Effector memory CD8-positive, alpha-beta T cell (primary cell): Measurements from ENCODE around the gene PRM2.
"Not testable (repeated sequence)": the region's sequence is repeated elsewhere in the genome, so short reads cannot be mapped to it uniquely, and the experiment has no call there.

Source experiments
- ATAC-seq: fragments of 150-1000 bp; cut with Tn5 transposase; replicated peaks from 2 replicates; pipeline ENCODE4 v1.10.0; 2021; ENCODE audit warnings: mild to moderate bottlenecking, moderate library complexity
- DNase-seq, 3 experiments: peaks; one replicate each; pipeline ENCODE4 v3.0.0; 2021
- H3K27ac Mint-ChIP-seq, 2 donors: one replicate each; pipeline ENCODE4 v1.8.0; 2022; ENCODE audit warnings: mild to moderate bottlenecking in 2 of 2, mixed read lengths in 2 of 2, moderate library complexity in 2 of 2
- H3K27me3 Mint-ChIP-seq, 2 donors: one replicate each; pipeline ENCODE4 v1.8.0; 2022; ENCODE audit warnings: mixed read lengths in 2 of 2
- H3K36me3 Mint-ChIP-seq: one replicate; pipeline ENCODE4 v1.8.0; 2022; ENCODE audit warnings: mild to moderate bottlenecking, moderate library complexity, mixed read lengths; ENCODE audit not compliant: insufficient read depth
- H3K4me1 Mint-ChIP-seq, 2 donors: one replicate each; pipeline ENCODE4 v1.8.0; 2022; ENCODE audit warnings: low read depth in 2 of 2, mixed read lengths in 2 of 2
- H3K4me3 Mint-ChIP-seq, 2 donors: one replicate each; pipeline ENCODE4 v1.8.0; 2022; ENCODE audit warnings: mild to moderate bottlenecking in 2 of 2, mixed read lengths in 2 of 2, moderate library complexity in 2 of 2
- H3K9me3 Mint-ChIP-seq, 2 donors: one replicate each; pipeline ENCODE4 v1.8.0; 2022; ENCODE audit warnings: mixed read lengths in 2 of 2

Gene PRM2

DNA sequence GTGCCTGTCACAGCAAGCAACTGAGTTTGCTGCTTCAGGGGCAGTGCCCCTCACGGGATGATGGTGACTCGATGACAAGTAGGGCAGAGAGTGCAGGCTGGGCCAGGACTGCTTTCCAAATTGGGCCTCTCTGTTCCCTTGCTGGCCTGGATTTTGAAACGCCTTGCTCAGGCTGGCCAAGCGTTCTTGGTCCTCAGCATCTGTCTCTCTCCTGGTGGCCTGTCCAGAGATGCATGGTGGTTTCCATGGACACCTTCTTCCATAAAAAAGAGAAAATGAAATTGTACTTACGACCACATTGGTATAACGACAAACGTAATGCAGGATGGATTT is 24.2 kb upstream of the PRM2 start:
- DNase-seq (no peak), ATAC-seq (no peak)
- Mint-ChIP-seq H3K9me3 (no peaks in the 10 kb centered on the region), H3K36me3 (no peaks in the 10 kb centered on the region), H3K4me3 (no peak overlapping the region), H3K4me1 (peaks cover 8 to 15% of the 10 kb centered on the region in 2 donors), H3K27ac (no peak overlapping the region), H3K27me3 (peaks cover 0 to 15% of the 10 kb centered on the region in 2 donors)

- Mint-ChIP-seq H3K27ac (no peak overlapping the region), H3K4me1 (peaks cover 8 to 15% of the 10 kb centered on the region in 2 donors), H3K4me3 (no peak overlapping the region), H3K36me3 (no peaks in the 10 kb centered on the region), H3K9me3 (no peaks in the 10 kb centered on the region), H3K27me3 (peaks cover 0 to 15% of the 10 kb centered on the region in 2 donors)
- DNase-seq, result no peak
- ATAC-seq, result no peak
Measured at GRCh38 chr16:11299865-11300559, 23.7 kb upstream of the PRM2 start.

DNA sequence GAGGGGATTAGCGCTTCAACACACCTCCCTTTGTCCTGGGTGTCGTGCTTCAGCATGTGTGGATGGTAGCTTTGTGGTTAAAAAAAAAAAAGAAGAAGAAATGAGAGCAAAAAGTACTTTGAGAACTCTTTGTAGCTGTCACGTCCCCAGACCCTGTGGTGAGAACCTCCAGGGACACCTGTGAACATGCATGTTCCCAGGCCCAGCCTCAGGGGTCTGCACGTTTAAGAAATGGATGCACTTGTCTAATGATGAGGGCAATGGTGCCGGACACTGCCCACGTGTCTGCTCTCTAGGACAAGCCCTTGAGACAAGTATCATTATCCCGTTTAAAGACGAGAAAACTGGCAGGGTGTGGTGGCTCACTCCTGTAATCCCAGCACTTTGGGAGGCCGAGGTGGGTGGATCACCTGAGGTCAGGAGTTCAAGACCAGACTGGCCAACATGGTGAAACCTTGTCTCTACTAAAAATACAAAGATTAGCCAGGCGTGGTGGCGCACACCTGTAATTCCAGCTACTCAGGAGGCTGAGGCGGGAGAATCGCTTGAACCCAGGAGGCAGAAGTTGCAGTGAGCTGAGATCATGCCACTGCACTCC is 22.8 kb upstream of the PRM2 start:
- DNase-seq, H3K36me3 Mint-ChIP-seq, H3K4me3 Mint-ChIP-seq, H3K27ac Mint-ChIP-seq, ATAC-seq, H3K9me3 Mint-ChIP-seq: not testable (repeated sequence)
- Mint-ChIP-seq H3K4me1 (peaks cover 8 to 15% of the 10 kb centered on the region in 2 donors), H3K27me3 (peaks cover 0 to 13% of the 10 kb centered on the region in 2 donors)

GRCh38 chr16:11298143-11298900 is 22.0 kb upstream of the PRM2 start:
- no peak for DNase-seq
- H3K36me3 Mint-ChIP-seq, result no peaks in the 10 kb centered on the region
- H3K27ac Mint-ChIP-seq, result no peak overlapping the region
- H3K4me1 Mint-ChIP-seq, result peaks cover 8 to 15% of the 10 kb centered on the region in 2 donors
- peak overlapping the region; percentile 70 to 76 for H3K4me3 Mint-ChIP-seq
- H3K9me3 Mint-ChIP-seq, result no peaks in the 10 kb centered on the region
- ATAC-seq, result no peak
- H3K27me3 Mint-ChIP-seq, result peaks cover 3 to 15% of the 10 kb centered on the region in 2 donors

- Mint-ChIP-seq H3K4me3 (peak overlapping the region; percentile 70 to 76), H3K27ac (no peak overlapping the region), H3K4me1 (peaks cover 8 to 15% of the 10 kb centered on the region in 2 donors), H3K27me3 (peaks cover 9 to 17% of the 10 kb centered on the region in 2 donors), H3K9me3 (no peaks in the 10 kb centered on the region), H3K36me3 (no peaks in the 10 kb centered on the region)
- peak; percentile 98 for ATAC-seq
- DNase-seq, result peak; percentile 62 to 74 (median 69)
Measured at GRCh38 chr16:11297492-11298142, 21.3 kb upstream of the PRM2 start.

DNA sequence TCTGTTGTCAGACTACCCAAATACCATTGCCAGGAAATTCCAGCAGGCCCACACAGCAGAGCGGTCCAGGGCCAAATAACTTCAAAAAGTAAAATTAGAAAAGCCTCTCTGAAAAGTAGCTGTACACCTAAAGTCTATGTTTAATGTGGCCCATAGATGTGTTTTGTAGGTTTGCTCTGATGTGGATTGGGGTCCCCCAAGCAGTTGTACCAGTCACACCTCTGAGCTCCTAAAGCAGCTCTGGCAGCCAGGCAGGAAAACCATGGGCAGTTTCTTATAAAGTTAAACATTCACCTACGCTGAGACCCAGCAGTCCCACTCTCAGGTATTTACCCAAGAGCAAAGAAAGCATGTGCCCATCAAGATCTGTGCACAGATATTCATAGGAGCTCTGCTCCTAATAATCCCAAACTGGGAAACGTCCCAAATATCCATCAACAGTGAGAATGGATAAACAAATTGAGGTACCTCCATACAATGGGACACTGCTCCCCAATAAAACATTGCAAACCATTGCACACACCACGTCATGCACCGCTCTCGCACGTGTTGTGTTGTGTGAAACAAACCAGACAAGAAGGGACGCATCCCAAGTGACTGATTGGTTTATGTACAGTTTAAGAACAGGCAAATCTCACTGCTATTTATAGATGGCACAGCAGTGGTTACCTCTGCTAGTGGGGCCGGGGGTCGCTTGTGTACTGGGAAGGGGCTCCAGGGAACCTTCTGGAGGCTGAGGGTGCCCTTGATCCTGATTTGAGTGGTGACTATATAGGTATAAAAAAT is 20.6 kb upstream of the PRM2 start:
- peaks cover 8 to 15% of the 10 kb centered on the region in 2 donors for H3K4me1 Mint-ChIP-seq
- no peak overlapping the region for H3K27ac Mint-ChIP-seq
- no peak for DNase-seq
- H3K36me3 Mint-ChIP-seq, result no peaks in the 10 kb centered on the region
- peak overlapping the region; percentile 70 to 76 for H3K4me3 Mint-ChIP-seq
- no peak for ATAC-seq
- H3K27me3 Mint-ChIP-seq, result peaks cover 10 to 24% of the 10 kb centered on the region in 2 donors
- H3K9me3 Mint-ChIP-seq, result no peaks in the 10 kb centered on the region

GRCh38 chr16:11296351-11296705 is 20.0 kb upstream of the PRM2 start:
- H3K9me3 Mint-ChIP-seq, result no peaks in the 10 kb centered on the region
- H3K27ac Mint-ChIP-seq, result no peak overlapping the region
- H3K4me1 Mint-ChIP-seq, result peaks cover 8 to 15% of the 10 kb centered on the region in 2 donors
- peaks cover 16 to 30% of the 10 kb centered on the region in 2 donors for H3K27me3 Mint-ChIP-seq
- H3K4me3 Mint-ChIP-seq, result peak overlapping the region in 1 of 2 donors; percentile 8
- no peak for DNase-seq
- no peaks in the 10 kb centered on the region for H3K36me3 Mint-ChIP-seq
- no peak for ATAC-seq

- Mint-ChIP-seq H3K27me3 (peaks cover 18 to 36% of the 10 kb centered on the region in 2 donors), H3K4me1 (peaks cover 8 to 15% of the 10 kb centered on the region in 2 donors), H3K36me3 (no peaks in the 10 kb centered on the region), H3K9me3 (no peaks in the 10 kb centered on the region), H3K4me3 (no peak overlapping the region), H3K27ac (no peak overlapping the region)
- DNase-seq (no peak), ATAC-seq (no peak)
Measured at GRCh38 chr16:11295672-11296071, 19.4 kb upstream of the PRM2 start.

DNA sequence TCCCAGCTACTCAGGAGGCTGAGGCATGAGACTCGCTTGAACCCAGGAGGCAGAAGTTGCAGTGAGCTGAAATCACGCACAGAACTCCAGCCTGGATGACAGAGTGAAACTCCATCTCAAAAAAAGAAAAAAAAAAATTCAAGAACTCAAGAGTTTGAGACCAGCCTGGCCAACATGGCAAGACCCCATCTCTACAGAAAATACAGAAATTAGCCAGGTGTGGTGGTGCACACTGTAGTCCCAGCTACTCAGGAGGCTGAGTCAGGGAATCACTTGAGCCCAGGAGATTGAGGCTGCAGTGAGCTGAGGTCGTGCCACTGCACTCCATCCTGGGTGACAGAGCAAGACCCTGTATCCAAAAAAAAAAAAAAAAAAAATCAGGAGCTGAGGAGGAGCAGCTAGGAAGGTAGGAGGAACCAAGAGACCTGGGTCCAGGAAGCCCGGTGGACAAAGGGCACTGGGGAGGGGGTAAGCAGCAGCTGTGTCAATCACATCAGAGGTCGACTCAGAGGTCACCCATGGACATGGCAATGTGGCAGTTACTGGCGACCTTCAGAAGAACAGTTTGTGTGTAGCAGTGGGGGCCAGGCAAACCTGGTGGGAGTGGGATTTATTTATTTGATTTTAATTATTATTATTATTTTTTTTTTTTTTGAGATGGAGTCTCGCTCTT is 15.9 kb upstream of the PRM2 start:
- ATAC-seq (no peak), DNase-seq (no peak)
- H3K4me3 Mint-ChIP-seq, result no peak overlapping the region
- H3K9me3 Mint-ChIP-seq, result no peaks in the 10 kb centered on the region
- no peaks in the 10 kb centered on the region for H3K36me3 Mint-ChIP-seq
- peaks cover 51 to 71% of the 10 kb centered on the region in 2 donors for H3K27me3 Mint-ChIP-seq
- peaks cover 3 to 5% of the 10 kb centered on the region in 2 donors for H3K4me1 Mint-ChIP-seq
- H3K27ac Mint-ChIP-seq, result no peak overlapping the region

DNA sequence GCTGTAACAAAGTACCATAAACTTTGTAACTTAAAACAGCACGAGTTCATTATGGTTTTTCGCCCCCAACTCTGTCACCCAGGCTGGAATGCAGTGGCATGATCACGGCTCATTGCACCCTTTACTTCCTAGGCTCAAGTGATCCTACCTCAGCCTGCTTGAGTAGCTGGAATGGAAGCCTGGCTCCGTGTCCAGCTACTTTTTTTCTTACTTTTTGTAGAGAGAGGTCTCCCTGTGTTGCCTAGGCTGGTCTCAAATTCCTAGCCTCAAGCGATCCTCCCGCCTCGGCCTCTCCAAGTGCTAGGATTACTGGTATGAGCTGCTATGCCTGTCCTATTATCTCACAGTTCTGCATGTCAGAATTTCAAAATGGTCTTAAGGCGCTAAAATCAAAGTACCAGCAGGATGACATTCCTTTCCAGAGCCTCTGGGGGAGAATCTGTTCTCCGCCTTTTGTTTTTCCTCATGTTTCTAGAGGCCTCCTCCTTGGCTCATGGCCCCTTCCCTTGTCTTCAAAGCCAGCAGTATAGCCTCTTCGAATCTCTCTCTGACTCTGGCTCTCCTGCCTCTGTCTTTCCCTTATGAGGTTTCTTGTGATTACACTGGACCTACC is 14.9 kb upstream of the PRM2 start:
- Mint-ChIP-seq H3K27ac (no peak overlapping the region), H3K27me3 (peaks cover 59 to 80% of the 10 kb centered on the region in 2 donors), H3K9me3 (no peaks in the 10 kb centered on the region), H3K4me1 (no peaks in the 10 kb centered on the region), H3K36me3 (no peaks in the 10 kb centered on the region), H3K4me3 (no peak overlapping the region)
- ATAC-seq, result no peak
- no peak for DNase-seq

DNA sequence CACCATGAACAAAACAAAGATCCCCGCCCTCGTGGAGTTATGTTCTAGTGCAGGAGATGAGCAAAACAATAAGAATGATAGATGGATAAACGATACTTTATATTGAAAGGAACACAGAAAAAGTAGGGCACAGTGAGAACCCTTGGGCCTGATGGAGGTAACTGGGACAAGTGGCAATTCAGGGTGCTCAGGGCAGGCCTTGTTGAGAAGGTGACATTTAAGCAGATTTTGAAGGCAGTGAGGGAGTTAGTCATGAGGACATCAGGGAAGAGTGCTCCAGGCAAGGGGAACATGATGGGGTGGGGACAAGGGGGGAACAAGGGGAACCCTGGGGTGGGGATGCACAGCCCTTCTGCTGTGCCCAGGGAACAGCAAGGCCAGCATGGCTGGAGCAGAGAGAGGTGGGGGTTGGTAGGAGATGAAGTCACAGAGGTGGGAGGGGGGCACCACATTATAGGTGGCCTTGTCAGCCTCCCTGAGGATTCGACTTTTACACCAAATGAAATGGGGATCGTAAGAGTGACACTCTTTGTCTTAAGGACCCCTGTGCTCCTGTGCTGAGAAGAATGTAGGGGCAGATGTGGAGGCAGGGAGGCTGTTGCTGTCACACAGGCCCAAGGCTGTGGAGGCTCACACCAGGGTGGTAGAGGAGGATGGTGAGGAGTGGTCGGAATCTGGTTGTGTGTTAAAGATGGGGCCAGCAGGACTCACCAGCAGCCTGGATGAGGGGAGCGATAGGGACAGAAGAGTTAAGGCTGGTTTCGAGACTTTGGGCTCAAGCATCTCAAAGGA is 14.0 kb upstream of the PRM2 start:
- Mint-ChIP-seq H3K27ac (no peak overlapping the region), H3K4me1 (no peaks in the 10 kb centered on the region), H3K9me3 (no peaks in the 10 kb centered on the region), H3K36me3 (no peaks in the 10 kb centered on the region), H3K27me3 (peaks cover 59 to 89% of the 10 kb centered on the region in 2 donors), H3K4me3 (no peak overlapping the region)
- ATAC-seq (no peak), DNase-seq (no peak)

DNA sequence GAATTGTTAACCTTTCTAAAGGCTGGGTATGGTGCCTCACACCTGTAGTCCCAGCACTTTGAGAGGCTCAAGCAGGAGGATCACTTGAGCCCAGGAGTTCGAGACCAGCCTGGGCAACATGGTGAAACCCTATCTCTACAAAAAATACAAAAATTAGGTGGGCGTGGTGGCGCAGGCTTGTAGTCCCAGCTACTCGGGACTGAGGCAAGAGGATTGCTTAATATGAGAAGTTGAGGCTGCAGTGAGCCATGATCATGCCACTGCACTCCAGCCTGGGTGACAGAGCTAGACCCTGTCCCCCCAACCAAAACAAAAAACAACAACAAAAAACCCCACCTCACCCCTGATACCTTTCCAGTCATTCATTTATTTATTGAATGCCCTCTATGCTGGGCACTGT is 13.4 kb upstream of the PRM2 start:
- not testable (repeated sequence) for H3K36me3 Mint-ChIP-seq, H3K4me1 Mint-ChIP-seq, H3K27ac Mint-ChIP-seq, H3K4me3 Mint-ChIP-seq, ATAC-seq, DNase-seq, H3K9me3 Mint-ChIP-seq
- peaks cover 59 to 94% of the 10 kb centered on the region in 2 donors for H3K27me3 Mint-ChIP-seq
